GM19372 (cell line): ENCODE data around the gene TP53.

Experiments used
- ATAC-seq: cut with Tn5 transposase; IDR thresholded peaks from one replicate; pipeline ENCODE4 v1.9.1; 2021; ENCODE audit warnings: mild to moderate bottlenecking, low read depth, moderate library complexity; ENCODE audit not compliant: unreplicated experiment

The TP53 gene

DNA sequence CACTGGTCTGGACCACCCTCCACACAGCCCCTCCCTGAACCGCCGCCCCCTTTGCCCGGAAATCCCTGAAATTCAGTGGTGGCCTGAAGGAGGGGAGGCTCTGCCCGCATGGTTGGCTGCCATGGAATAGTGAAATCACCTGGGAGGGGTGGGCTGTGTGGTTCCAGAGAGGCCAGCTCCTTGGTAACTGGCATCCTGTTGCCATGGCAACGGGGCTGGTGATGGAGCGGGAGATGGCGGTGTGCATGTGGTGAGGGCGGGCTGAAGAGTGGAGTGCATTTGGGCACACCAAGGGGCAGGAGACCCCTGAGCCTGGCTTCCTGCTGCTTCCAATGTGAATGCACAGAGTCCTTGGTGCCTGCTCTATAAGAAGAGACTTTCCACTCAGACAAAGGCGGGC is 20.2 kb upstream of the TP53 start:
- ATAC-seq, result no peak

DNA sequence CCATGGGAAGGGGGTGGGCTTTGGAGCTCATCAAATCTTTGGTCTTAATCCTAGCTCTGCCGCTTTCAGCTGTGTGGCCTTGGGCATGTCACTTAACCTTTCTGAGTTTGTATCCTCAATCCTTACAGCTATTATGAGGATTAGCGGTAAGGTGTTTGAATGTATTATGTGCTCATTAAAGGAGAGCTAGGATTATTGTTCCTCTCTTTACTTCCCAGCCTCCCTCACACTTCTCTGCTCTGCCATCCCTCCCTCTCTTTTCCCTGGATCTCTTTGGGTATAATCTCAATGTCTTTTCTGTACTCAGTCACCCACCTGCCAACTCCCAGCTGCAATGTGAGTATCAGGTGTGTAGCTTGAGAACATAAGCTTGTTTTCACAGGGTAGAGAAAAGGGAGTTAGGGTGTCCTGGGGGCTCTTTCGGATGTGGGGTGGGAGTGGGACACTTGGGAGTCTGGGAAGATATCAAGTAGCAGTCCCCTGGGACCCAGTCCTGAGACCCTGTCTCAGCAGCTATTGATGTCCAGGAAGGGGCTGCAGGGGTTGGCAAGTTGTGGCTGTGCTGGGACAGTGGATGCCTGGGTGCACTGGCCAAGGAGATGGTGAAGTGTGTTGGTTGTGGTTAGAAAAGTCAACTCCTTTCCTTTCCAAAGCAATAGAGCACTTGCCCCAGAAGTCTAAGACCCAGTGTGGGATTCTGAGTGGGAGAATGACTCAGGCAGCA is 19.5 kb upstream of the TP53 start:
- no peak for ATAC-seq

GRCh38 chr17:7705269-7706255 is 18.3 kb upstream of the TP53 start:
- no peak for ATAC-seq

DNA sequence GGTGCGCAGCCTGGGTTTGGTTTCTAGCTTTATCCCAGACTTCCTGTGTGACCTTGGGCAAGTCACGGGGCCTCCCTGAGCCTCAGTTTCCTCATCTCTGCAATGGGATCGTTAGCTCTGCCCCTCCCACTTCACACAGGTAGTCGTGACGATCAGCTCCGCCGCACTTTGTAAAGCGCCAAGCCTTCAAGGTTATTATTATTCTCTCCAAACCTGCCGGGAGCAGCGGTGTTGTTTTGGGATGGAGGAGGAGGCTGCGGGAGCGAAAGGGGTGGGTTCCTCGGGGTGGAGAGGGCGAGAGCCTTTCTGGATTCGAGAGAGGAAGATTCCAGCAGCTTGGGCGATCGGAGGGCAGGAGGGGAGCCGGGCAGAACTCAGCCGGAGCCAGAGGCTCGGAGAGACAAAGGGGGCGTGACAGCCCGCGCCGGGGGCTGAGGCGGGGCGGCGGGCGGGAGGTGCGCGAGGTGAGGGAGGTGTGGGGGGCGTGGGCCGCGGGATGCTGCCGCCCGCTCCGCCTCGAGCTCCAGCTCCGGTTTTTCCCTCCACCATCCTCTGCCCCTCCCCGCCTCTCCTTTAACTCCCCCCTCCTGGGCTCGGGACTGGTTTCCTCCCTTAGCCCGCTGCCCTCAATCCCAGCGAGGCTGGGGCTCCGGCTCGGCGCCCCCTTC is 17.4 kb upstream of the TP53 start, which contains the start of gene EFNB3:
Gene EFNB3, plus strand, starts transcription at position 602 of the 668 bp plus-strand sequence. CDS start 397 bp downstream, outside the sequence.
- no peak for ATAC-seq

DNA sequence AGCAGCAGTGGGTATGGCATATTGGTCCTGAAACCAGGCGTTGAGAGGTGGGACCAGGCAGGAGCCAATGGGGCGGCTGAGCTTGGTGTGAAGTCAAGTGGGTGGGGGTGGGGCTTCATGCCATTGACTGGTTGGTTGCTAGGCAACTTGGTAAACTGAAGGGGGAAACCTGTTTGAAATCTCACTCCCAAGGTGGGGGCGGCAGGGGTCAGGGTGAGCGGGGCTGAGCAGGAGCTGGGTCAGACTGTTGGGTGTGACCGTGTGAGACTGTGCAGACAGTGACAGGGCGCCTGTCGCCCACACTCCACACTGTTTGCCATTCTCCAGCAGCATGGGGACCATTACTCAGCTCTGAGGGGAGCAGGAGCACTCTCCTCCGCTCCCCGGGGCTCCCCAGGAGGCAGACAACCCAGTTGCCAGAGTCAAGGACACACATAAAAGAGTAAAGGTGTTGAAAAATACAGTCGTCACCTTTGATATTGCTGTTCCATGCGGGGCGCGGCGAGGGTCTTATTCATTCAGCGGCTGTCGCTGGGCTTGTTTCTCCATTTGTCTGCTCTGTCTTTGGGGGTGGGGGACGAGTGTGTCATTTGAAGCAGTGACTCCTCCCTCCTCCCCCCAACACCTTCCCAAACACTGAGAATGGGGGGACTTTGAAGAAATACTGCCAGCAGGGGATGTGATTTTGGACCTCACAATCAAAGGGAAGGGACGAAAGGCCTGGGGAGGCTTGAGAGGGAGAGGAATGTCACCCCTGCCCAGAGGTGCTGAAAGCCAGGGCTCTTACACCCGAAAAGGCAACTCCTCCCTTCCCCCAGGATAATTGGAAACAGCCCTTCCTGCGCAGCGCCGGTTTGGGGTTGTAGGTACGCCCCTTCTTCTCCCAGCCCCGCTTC is 16.5 kb upstream of the TP53 start:
- ATAC-seq, result no peak

DNA sequence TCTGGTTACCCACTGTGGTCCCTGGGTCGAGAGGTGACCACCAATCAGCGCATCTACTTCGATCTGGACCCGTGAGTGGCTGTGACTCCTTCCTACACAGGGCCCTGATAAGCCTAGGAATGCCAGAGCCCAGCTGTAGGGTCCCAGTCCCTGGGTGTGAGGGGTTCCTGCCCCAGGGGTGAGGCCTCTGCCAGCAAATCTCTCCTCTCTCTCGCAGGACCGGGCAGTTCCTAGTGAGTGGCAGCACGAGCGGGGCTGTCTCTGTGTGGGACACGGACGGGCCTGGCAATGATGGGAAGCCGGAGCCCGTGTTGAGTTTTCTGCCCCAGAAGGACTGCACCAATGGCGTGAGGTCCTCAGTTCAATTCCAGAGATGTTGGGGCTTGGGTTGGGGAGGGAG is 15.5 kb upstream of the TP53 start:
- no peak for ATAC-seq

DNA sequence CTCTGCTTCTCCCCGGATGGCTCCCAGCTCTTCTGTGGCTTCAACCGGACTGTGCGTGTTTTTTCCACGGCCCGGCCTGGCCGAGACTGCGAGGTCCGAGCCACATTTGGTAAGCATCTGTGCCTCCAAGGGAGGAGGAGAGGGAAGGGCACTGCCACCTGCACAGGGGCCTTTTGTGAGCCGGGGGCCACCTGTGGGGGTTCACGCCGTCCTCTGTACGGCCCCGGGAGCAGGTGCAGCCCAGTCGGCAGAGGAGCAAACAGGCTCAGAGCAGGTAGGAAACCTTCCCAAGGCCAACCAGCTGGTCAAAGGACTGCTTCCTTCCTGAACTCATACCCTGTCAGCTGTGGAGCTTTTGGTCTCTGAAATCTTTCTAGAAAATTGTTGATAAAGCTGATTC is 14.4 kb upstream of the TP53 start:
- no peak for ATAC-seq

GRCh38 chr17:7700510-7700909 is 13.2 kb upstream of the TP53 start:
- no peak for ATAC-seq

- ATAC-seq, result no peak
Observed at GRCh38 chr17:7697828-7698588, 10.7 kb upstream of the TP53 start.

DNA sequence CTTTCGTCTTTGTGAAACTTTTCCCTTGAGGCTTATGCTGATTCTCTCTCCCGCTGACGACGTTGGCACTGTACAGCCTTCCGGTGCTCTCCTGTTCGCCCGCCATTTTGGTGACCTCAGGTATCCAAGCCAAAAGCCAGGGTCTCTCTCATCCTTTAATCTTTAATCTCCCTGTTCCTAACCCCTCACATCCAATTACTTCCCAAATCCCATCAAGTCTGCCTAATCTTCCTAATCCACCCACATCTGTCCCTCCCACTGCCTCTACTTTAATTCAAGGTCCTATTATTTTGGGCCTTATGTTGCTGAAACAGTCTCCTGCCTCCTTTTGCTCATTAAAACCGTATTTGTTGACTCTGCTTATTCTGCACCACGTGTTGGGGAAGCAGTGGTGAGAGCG is 8.3 kb upstream of the TP53 start:
- ATAC-seq, result no peak

GRCh38 chr17:7688808-7689316 is 1.6 kb upstream of the TP53 start:
- ATAC-seq, result no peak

DNA sequence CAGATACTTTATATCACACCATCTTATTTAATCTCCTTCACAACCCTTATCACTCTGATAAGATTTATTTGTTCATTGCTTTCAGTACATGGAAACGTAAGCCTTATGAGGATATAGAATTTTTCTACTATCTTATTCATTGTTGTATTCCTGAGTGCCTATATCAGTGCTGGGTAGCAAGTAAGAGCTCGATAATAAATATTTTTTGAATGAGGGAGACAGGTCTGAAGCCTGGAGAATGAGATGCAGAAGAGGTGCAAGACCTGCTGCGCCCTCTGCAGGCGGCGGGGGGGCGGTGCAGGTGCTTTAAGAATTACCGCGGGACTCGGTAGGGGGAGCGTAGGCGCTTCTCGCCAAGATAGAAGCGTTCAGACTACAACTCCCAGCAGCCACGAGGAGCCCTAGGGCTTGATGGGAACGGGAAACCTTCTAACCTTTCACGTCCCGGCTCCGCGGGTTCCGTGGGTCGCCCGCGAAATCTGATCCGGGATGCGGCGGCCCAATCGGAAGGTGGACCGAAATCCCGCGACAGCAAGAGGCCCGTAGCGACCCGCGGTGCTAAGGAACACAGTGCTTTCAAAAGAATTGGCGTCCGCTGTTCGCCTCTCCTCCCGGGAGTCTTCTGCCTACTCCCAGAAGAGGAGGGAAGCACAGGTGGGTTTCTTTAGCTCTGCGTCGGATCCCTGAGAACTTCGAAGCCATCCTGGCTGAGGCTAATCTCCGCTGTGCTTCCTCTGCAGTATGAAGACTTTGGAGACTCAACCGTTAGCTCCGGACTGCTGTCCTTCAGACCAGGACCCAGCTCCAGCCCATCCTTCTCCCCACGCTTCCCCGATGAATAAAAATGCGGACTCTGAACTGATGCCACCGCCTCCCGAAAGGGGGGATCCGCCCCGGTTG is 868 bp upstream of the TP53 start, which contains the start of gene WRAP53:
Gene WRAP53, plus strand, starts transcription at position 570 of the 900 bp plus-strand sequence. Its CDS starts 172 bp downstream, at position 742.
- ATAC-seq, result peak; percentile 71

- peak; percentile 43 for ATAC-seq
Observed at GRCh38 chr17:7686222-7687071, 843 bp downstream of the TP53 start.

DNA sequence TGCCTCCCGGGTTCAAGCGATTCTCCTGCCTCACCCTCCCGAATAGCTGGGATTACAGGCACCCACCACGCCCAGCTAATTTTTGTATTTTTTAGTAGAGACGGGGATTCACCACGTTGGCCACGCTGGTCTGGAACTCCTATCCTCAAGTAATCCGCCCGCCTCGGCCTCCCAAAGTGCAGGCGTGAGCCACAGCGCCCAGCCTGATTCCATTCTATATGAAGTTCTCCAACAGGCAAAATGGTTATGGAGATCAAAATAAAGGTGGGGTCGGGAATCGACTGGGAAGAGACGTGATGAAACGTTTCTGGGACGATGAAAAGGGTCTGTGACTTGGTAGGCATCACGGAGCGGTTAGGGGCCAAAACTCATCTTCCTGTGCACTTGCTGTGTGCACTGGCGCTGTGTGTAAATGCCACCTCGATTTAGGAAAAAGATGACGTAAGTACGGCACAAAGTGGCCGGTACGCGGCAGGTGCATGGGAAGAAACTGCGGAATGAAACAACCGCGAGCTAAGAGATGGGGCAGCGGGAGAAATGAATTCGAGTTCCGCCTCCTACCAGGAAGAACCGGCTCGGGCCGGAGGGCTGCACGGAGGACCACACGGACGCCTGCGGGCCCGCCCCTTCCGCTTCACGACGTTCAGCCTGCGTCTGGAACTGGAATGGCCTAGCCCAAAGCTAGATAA is 1.6 kb downstream of the TP53 start:
- ATAC-seq, result peak; percentile 45

DNA sequence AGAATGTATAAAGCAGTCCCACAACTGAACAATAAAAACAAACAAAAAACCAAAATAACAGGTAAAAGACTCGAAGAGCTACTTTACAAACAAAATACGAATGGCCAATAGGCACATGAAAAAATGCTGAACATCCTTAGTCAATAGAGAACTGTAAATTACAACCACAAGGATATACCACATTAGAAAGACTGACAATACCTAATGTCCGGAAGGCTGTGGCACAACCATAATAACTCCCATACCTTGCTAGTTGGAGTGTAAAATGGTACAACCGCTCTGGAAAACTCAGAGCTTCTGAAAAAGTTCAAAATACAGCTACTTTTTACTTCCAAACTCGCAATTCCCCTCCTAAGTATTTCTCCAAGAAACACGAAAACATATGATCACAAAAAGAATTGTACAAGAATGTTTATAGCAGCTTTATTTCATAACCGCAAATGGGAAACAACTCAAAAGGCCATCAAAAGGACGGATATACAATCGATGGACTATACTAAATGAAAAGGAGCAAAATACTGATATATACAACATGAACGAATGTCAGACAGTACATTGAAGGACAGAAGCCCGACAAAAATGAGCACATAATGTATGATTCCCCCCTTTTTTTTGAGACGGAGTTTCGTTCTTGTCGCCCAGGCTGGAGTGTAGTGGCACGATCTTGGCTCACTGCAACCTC is 2.3 kb downstream of the TP53 start:
- no peak for ATAC-seq
